Esophagus (tissue), 2 donors: ENCODE data around the gene KCP. TPM values are rescaled to one million over a fixed set of nuclear protein-coding genes. Genes with fewer than 3 reads are reported as not detected.

Experiments used
- H3K27ac ChIP-seq, 2 donors: one replicate each; pipeline ENCODE4 v1.5.1; 2013; ENCODE audit warnings: low read depth in 2 of 2, mild to moderate bottlenecking in 2 of 2, inconsistent platforms in 1 of 2, low read length in 1 of 2, moderate library complexity in 1 of 2
- H3K27me3 ChIP-seq, 2 donors: one replicate each; pipeline ENCODE4 v1.6.1; 2013; ENCODE audit warnings: low read length in 2 of 2, control low read depth in 1 of 2, mild to moderate bottlenecking in 1 of 2; ENCODE audit not compliant: insufficient read depth in 2 of 2, control insufficient read depth in 1 of 2
- H3K36me3 ChIP-seq, 2 donors: one replicate each; pipeline ENCODE4 v1.6.1; 2013; ENCODE audit warnings: low read length in 1 of 2; ENCODE audit not compliant: control insufficient read depth in 2 of 2, insufficient read depth in 2 of 2
- H3K4me1 ChIP-seq, 2 donors: one replicate each; pipeline ENCODE4 v1.6.1; 2013; ENCODE audit warnings: low read length in 1 of 2; ENCODE audit not compliant: control insufficient read depth in 2 of 2, insufficient read depth in 2 of 2
- H3K4me3 ChIP-seq, 2 donors: one replicate each; pipeline ENCODE4 v1.5.1; 2013; ENCODE audit warnings: low read length in 2 of 2, mild to moderate bottlenecking in 2 of 2, low read depth in 1 of 2, moderate library complexity in 1 of 2
- H3K9me3 ChIP-seq, 2 donors: one replicate each; pipeline ENCODE4 v1.6.1; 2013; ENCODE audit warnings: mild to moderate bottlenecking in 2 of 2, low read depth in 1 of 2, low read length in 1 of 2, moderate library complexity in 1 of 2; ENCODE audit not compliant: control insufficient read depth in 2 of 2, insufficient read depth in 1 of 2
- WGBS, 2 donors: extraction: QIAGEN DNeasy Blood & Tissue Kit; methylation state at CpG; one replicate each; pipeline ENCODE4 v1.1.7; 2013; 5-methylcytosine and 5-hydroxymethylcytosine counted together
- polyA plus RNA-seq, 2 donors: library from polyadenylated mRNA; stranded (reverse); fragments of 200-250 nt; gene quantifications; one replicate each; pipeline ENCODE4 v1.2.3, GENCODE V29; 2013
- donor health status: healthy with polysubstance abuse.
- donor health status: Bipolar disorder and iron deficiency.

KCP gene
- polyA plus RNA-seq, 2 donors: 1.4 to 5.5 TPM

DNA sequence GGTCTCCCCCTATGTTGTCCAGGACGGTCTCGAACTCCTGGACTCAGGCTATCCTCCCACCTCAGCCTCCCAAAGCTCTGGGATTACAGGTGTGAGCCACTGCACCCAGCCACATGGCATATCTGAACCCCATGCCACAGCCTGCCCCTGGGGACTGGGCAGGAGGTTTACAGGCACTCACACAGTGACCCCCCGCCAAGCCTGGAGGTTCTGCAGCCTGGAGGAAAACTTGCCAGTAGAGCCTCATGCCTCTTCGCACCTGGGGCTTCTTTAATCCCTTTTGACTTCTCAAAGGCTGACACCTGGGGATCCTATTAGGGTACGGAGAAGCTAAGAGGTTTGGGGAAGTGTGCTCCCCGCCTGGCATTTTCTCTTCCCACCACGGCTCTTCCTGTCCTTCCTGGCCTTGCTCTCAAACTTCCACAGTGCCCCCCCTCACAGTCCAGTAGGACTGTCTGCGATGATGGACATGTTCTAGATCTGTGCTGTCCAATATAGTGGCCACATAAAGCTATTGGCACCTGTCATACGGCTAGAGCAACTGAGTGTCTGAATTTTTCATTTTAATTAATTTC, 11.4 kb upstream of the KCP start:
- 75 to 86% methylated on average over 9 of the region's 9 CpGs for WGBS, 2 donors
- H3K9me3 ChIP-seq: no peaks in the 10 kb centered on the region
- H3K27me3 ChIP-seq: peaks cover 0 to 3% of the 10 kb centered on the region in 2 donors
- H3K27ac ChIP-seq: no peak overlapping the region
- H3K4me1 ChIP-seq: peaks cover 0 to 2% of the 10 kb centered on the region in 2 donors
- H3K36me3 ChIP-seq: no peaks in the 10 kb centered on the region
- H3K4me3 ChIP-seq: no peak overlapping the region

- H3K9me3 ChIP-seq: no peaks in the 10 kb centered on the region
- 40 to 53% methylated on average over 13 of the region's 13 CpGs for WGBS, 2 donors
- H3K4me3 ChIP-seq: no peak overlapping the region
- H3K36me3 ChIP-seq: no peaks in the 10 kb centered on the region
- no peak overlapping the region for H3K27ac ChIP-seq
- H3K27me3 ChIP-seq: peaks cover 0 to 3% of the 10 kb centered on the region in 2 donors
- peaks cover 0 to 2% of the 10 kb centered on the region in 2 donors for H3K4me1 ChIP-seq
Measured at GRCh38 chr7:128920913-128921582, 10.5 kb upstream of the KCP start.

GRCh38 chr7:128919881-128920799, 9.6 kb upstream of the KCP start:
- Histone ChIP-seq H3K27me3 (peaks cover 0 to 3% of the 10 kb centered on the region in 2 donors), H3K9me3 (no peaks in the 10 kb centered on the region), H3K4me1 (peaks cover 0 to 2% of the 10 kb centered on the region in 2 donors), H3K36me3 (no peaks in the 10 kb centered on the region), H3K4me3 (no peak overlapping the region), H3K27ac (no peak overlapping the region)
- 64 to 68% methylated on average over 14 of the region's 14 CpGs for WGBS, 2 donors

- Histone ChIP-seq H3K27ac (no peak overlapping the region), H3K36me3 (no peaks in the 10 kb centered on the region), H3K4me1 (peaks cover 0 to 2% of the 10 kb centered on the region in 2 donors), H3K27me3 (peaks cover 0 to 6% of the 10 kb centered on the region in 2 donors), H3K4me3 (no peak overlapping the region), H3K9me3 (no peaks in the 10 kb centered on the region)
- 74 to 84% methylated on average over 6 of the region's 6 CpGs for WGBS, 2 donors
Measured at GRCh38 chr7:128919241-128919640, 8.7 kb upstream of the KCP start.

DNA sequence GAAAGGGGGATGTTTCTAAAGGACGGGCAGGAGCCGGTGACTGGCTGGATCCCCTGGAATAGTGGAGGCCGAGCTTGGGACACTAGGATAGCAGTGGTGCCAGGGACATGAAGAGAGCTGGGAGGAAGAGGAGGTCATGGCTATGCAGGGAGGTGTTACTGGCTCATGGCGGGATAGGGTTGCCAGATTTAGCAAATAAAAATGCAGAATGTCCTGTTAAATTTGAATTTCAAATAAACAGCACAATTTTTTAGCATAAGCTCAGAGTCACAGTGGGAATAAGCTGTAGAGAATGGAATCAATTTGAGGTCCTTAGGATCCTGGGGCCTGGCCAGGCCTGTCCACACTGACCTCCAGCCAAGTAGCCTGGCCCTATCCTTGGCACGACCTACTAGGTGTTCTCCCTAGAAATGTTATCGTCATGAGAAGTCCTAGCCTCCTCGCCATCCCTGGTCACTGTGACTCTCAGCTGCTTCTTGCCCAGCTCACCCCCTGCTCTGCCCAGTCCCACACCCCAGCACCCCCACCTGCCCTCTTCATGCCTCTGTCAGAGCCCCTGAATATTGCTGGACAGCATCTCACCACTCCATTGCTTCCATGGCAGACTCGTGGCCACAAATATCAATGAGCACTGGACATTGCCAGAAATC, 7.6 kb upstream of the KCP start:
- no peak overlapping the region for H3K4me3 ChIP-seq
- no peaks in the 10 kb centered on the region for H3K9me3 ChIP-seq
- no peak overlapping the region for H3K27ac ChIP-seq
- 83 to 84% methylated on average over 8 of the region's 8 CpGs for WGBS, 2 donors
- H3K4me1 ChIP-seq: peaks cover 0 to 2% of the 10 kb centered on the region in 2 donors
- H3K36me3 ChIP-seq: no peaks in the 10 kb centered on the region
- peaks cover 0 to 6% of the 10 kb centered on the region in 2 donors for H3K27me3 ChIP-seq

- Histone ChIP-seq H3K27me3 (peaks cover 0 to 3% of the 10 kb centered on the region in 2 donors), H3K4me1 (peaks cover 0 to 2% of the 10 kb centered on the region in 2 donors), H3K36me3 (no peaks in the 10 kb centered on the region), H3K4me3 (no peak overlapping the region), H3K27ac (no peak overlapping the region), H3K9me3 (no peaks in the 10 kb centered on the region)
- WGBS, 2 donors: 87 to 91% methylated on average over 2 of the region's 2 CpGs
Measured at GRCh38 chr7:128917122-128917521, 6.6 kb upstream of the KCP start.

DNA sequence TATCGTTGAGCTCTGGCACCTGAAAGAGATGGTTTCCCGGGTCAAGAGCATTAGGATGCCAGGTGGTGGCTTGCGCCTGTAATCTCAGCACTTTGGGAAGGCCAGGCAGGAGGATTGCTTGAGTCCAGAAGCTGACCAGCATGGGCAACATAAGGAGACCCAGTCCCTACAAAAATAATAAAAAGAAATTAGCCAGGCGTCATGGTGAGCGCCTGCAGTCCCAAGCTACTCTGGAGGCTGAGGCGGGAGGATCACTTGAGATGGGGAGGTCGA, 6.1 kb upstream of the KCP start:
- Histone ChIP-seq H3K9me3 (no peaks in the 10 kb centered on the region), H3K27ac (no peak overlapping the region), H3K36me3 (no peaks in the 10 kb centered on the region), H3K4me3 (no peak overlapping the region), H3K4me1 (peaks cover 2% of the 10 kb centered on the region in 2 donors), H3K27me3 (peaks cover 0 to 3% of the 10 kb centered on the region in 2 donors)
- 92 to 95% methylated on average over 7 of the region's 7 CpGs for WGBS, 2 donors

GRCh38 chr7:128915841-128916642, 5.5 kb upstream of the KCP start:
- Histone ChIP-seq H3K36me3 (no peaks in the 10 kb centered on the region), H3K27ac (no peak overlapping the region), H3K27me3 (peaks cover 0 to 3% of the 10 kb centered on the region in 2 donors), H3K4me3 (peak overlapping the region in 1 of 2 donors; percentile 43), H3K9me3 (no peaks in the 10 kb centered on the region), H3K4me1 (peaks cover 0 to 2% of the 10 kb centered on the region in 2 donors)
- 27 to 45% methylated on average over 66 to 69 of the region's 69 CpGs for WGBS, 2 donors
